OCI-LY1 (cell line): Measurements from ENCODE around the gene PPEF2.

ENCODE experiments used
- H2AFZ ChIP-seq: fragments of 200-600 bp; sonication (generic), shearing (Covaris generic); 2 replicates; pipeline ENCODE4 v1.6.0; 2014; ENCODE audit warnings: antibody characterized with exemption, mild to moderate bottlenecking, low read length
- H3F3A ChIP-seq: fragments of 200-600 bp; sonication (generic), shearing (Covaris generic); 2 replicates; pipeline ENCODE4 v1.6.0; 2014; ENCODE audit warnings: mild to moderate bottlenecking, antibody characterized with exemption, low read length, moderate library complexity; ENCODE audit not compliant: insufficient read depth
- H3K27ac ChIP-seq: fragments of 200-600 bp; sonication (generic); 2 replicates; pipeline ENCODE4 v1.5.1; 2014; ENCODE audit warnings: low read length, mixed run types, mild to moderate bottlenecking, low read depth; ENCODE audit not compliant: poor library complexity, severe bottlenecking
- H3K27me3 ChIP-seq: fragments of 200-600 bp; sonication (generic); 2 replicates; pipeline ENCODE4 v1.6.0; 2014; ENCODE audit warnings: antibody characterized with exemption, mild to moderate bottlenecking, low read length, moderate library complexity; ENCODE audit not compliant: insufficient read depth
- H3K36me3 ChIP-seq: fragments of 200-600 bp; sonication (generic); 2 replicates; pipeline ENCODE4 v1.6.1; 2014; ENCODE audit warnings: mild to moderate bottlenecking, antibody characterized with exemption, low read length, moderate library complexity, mixed read lengths; ENCODE audit not compliant: insufficient read depth
- H3K4me1 ChIP-seq: fragments of 200-600 bp; sonication (generic); 2 replicates; pipeline ENCODE4 v1.5.1; 2014; ENCODE audit warnings: mild to moderate bottlenecking, low read length, moderate library complexity; ENCODE audit not compliant: insufficient read depth, severe bottlenecking
- H3K4me2 ChIP-seq: fragments of 200-600 bp; sonication (generic), shearing (Covaris generic); 2 replicates; pipeline ENCODE4 v1.6.1; 2014; ENCODE audit warnings: low read length
- H3K4me3 ChIP-seq: fragments of 200-600 bp; sonication (generic); 2 replicates; pipeline ENCODE4 v1.5.1; 2014; ENCODE audit warnings: low read length, low read depth, mild to moderate bottlenecking, mixed read lengths; ENCODE audit not compliant: poor library complexity, severe bottlenecking
- H3K79me2 ChIP-seq: fragments of 200-600 bp; shearing (Covaris generic); 2 replicates; pipeline ENCODE4 v1.6.1; 2016; ENCODE audit warnings: mixed run types, low read length, mixed read lengths; ENCODE audit not compliant: insufficient read depth
- H3K9ac ChIP-seq: fragments of 200-600 bp; sonication (generic), shearing (Covaris generic); 2 replicates; pipeline ENCODE4 v1.6.1; 2014; ENCODE audit warnings: mild to moderate bottlenecking, low read length, mixed read lengths
- H3K9me2 ChIP-seq: fragments of 200-600 bp; sonication (generic), shearing (Covaris generic); 2 replicates; pipeline ENCODE4 v1.6.1; 2014; ENCODE audit warnings: low read depth, mild to moderate bottlenecking, low read length, mixed read lengths
- H3K9me3 ChIP-seq: fragments of 200-600 bp; shearing (Covaris generic); 2 replicates; pipeline ENCODE4 v1.6.1; 2014; ENCODE audit warnings: low read length, mixed read lengths
- H4K20me1 ChIP-seq: fragments of 200-600 bp; sonication (generic), shearing (Covaris generic); 2 replicates; pipeline ENCODE4 v1.6.0; 2016; ENCODE audit warnings: mild to moderate bottlenecking, low read length; ENCODE audit not compliant: insufficient read depth
- CTCF ChIP-seq: fragments of 200-600 bp; sonication (generic), shearing (Covaris generic); IDR thresholded peaks from 2 replicates; pipeline ENCODE4 v1.5.1; 2017; ENCODE audit warnings: mild to moderate bottlenecking, antibody characterized with exemption, low read length, moderate library complexity, mixed read lengths
- EZH2 ChIP-seq: fragments of 200-600 bp; sonication (generic), shearing (Covaris generic); IDR thresholded peaks from 2 replicates; pipeline ENCODE4 v1.8.0; 2017; ENCODE audit warnings: borderline replicate concordance, mixed run types, mild to moderate bottlenecking, antibody characterized with exemption, low read length, moderate library complexity, mixed read lengths

PPEF2 gene

GRCh38 chr4:75819121-75819520 lies 83.1 kb downstream of the PPEF2 start:
- H3K4me1 ChIP-seq = no peaks in the 10 kb centered on the region
- H3K27ac ChIP-seq = no peak overlapping the region
- H3K36me3 ChIP-seq = peaks cover 18% of the 10 kb centered on the region
- TF ChIP-seq CTCF (no peak), EZH2 (no peak)
- H3F3A ChIP-seq = no peaks in the 10 kb centered on the region
- no peak overlapping the region for H2AFZ ChIP-seq
- H3K4me3 ChIP-seq = no peak overlapping the region
- H3K79me2 ChIP-seq = no peaks in the 10 kb centered on the region
- no peaks in the 10 kb centered on the region for H4K20me1 ChIP-seq
- no peak overlapping the region for H3K9ac ChIP-seq
- H3K27me3 ChIP-seq = no peaks in the 10 kb centered on the region
- H3K9me3 ChIP-seq = no peaks in the 10 kb centered on the region
- no peak overlapping the region for H3K4me2 ChIP-seq
- H3K9me2 ChIP-seq = no peaks in the 10 kb centered on the region

- Histone ChIP-seq H3K27ac (no peak overlapping the region), H3F3A (no peaks in the 10 kb centered on the region), H3K4me1 (no peaks in the 10 kb centered on the region), H3K79me2 (no peaks in the 10 kb centered on the region), H3K4me3 (no peak overlapping the region), H2AFZ (no peak overlapping the region), H3K4me2 (no peak overlapping the region), H3K36me3 (peaks cover 27% of the 10 kb centered on the region), H3K9me2 (no peaks in the 10 kb centered on the region), H3K9ac (no peak overlapping the region), H3K9me3 (no peaks in the 10 kb centered on the region), H4K20me1 (no peaks in the 10 kb centered on the region), H3K27me3 (no peaks in the 10 kb centered on the region)
- TF ChIP-seq CTCF = no peak
- TF ChIP-seq EZH2 = no peak
These were observed 84.4 kb downstream of the PPEF2 start for GRCh38 chr4:75817901-75818300.
